Common myeloid progenitor, CD34-positive (primary cell): ENCODE results near the gene SLC27A1.

ENCODE experiments used
- CTCF ChIA-PET: fragments of 350-600 bp; sonication (Branson Sonifier 250); formaldehyde crosslinking; loops from one replicate; lab custom pipeline; 2021; ENCODE audit warnings: antibody characterized with exemption; lab: Charles Lee
- POLR2A ChIA-PET: fragments of 350-600 bp; sonication (Branson Sonifier 250); formaldehyde crosslinking; loops from one replicate; lab custom pipeline; 2021; ENCODE audit warnings: antibody characterized with exemption; lab: Charles Lee
- DNase-seq, 3 donors: peaks; one replicate each; pipeline versions ENCODE4 v3.0.0 to v3.0.0-alpha.2; 2013
- H3K27ac ChIP-seq, 2 experiments: 1 replicate in 1 of 2; 2 replicates in 1 of 2; pipeline ENCODE4 v1.7.0; 2013; ENCODE audit warnings: inconsistent platforms in 2 of 2, low read length in 2 of 2, mild to moderate bottlenecking in 2 of 2, low read depth in 1 of 2, moderate library complexity in 1 of 2; ENCODE audit not compliant: severe bottlenecking in 2 of 2, insufficient read depth in 1 of 2, poor library complexity in 1 of 2
- H3K27me3 ChIP-seq, 5 experiments: replicated peaks in 2 of 5; 1 replicate in 3 of 5; 2 replicates in 2 of 5; pipeline versions ENCODE4 v1.6.1 to v1.7.0; 2013; ENCODE audit warnings: low read length in 4 of 5, mild to moderate bottlenecking in 2 of 5, moderate library complexity in 2 of 5, inconsistent platforms in 1 of 5; ENCODE audit not compliant: insufficient read depth in 5 of 5, control insufficient read depth in 4 of 5
- H3K36me3 ChIP-seq, 4 experiments: 1 replicate in 2 of 4; 2 replicates in 2 of 4; pipeline versions ENCODE4 v1.6.1 to v1.7.0; 2013; ENCODE audit warnings: low read length in 3 of 4, control low read depth in 1 of 4, mild to moderate bottlenecking in 1 of 4; ENCODE audit not compliant: control insufficient read depth in 4 of 4, insufficient read depth in 4 of 4
- H3K4me1 ChIP-seq, 4 experiments: 1 replicate in 3 of 4; 2 replicates in 1 of 4; pipeline versions ENCODE4 v1.6.1 to v1.7.1; 2013; ENCODE audit warnings: low read length in 3 of 4, mild to moderate bottlenecking in 3 of 4, control low read depth in 1 of 4, inconsistent platforms in 1 of 4, moderate library complexity in 1 of 4; ENCODE audit not compliant: control insufficient read depth in 4 of 4, insufficient read depth in 4 of 4; ENCODE audit errors: control extremely low read depth in 1 of 4
- H3K4me3 ChIP-seq, 7 experiments: 1 replicate in 4 of 7; 2 replicates in 3 of 7; pipeline versions ENCODE4 v1.5.1 to v1.7.0; 2013; ENCODE audit warnings: mild to moderate bottlenecking in 7 of 7, low read length in 6 of 7, moderate library complexity in 6 of 7, inconsistent platforms in 2 of 7, low read depth in 2 of 7, control low read depth in 1 of 7; ENCODE audit not compliant: insufficient read depth in 4 of 7, control insufficient read depth in 1 of 7; ENCODE audit errors: extremely low read depth in 1 of 7
- H3K9me3 ChIP-seq, 5 experiments: 1 replicate in 4 of 5; 2 replicates in 1 of 5; pipeline versions ENCODE4 v1.6.1 to v1.7.1; 2013; ENCODE audit warnings: low read length in 4 of 5, mild to moderate bottlenecking in 2 of 5, inconsistent platforms in 1 of 5, low read depth in 1 of 5, moderate library complexity in 1 of 5; ENCODE audit not compliant: control insufficient read depth in 4 of 5, insufficient read depth in 2 of 5; ENCODE audit errors: control extremely low read depth in 1 of 5
- WGBS: methylation state at CpG from one replicate; pipeline ENCODE4 v1.1.5; 2013; ENCODE audit not compliant: insufficient coverage; 5-methylcytosine and 5-hydroxymethylcytosine counted together

SLC27A1 gene

GRCh38 chr19:17528610-17529009 is 58.3 kb downstream of the SLC27A1 start:
- no peak overlapping the region for H3K27ac ChIP-seq
- H3K4me3 ChIP-seq: no peak overlapping the region
- peaks cover 0 to 5% (median 4%) of the 10 kb centered on the region in 5 experiments for H3K9me3 ChIP-seq
- no peaks in the 10 kb centered on the region for H3K36me3 ChIP-seq
- DNase-seq: no peak
- no peaks in the 10 kb centered on the region for H3K27me3 ChIP-seq
- H3K4me1 ChIP-seq: peaks cover 0 to 33% (median 13%) of the 10 kb centered on the region in 4 experiments
- ChIA-PET POLR2A (no interaction called here), CTCF (interaction anchor here (1.4 to 1.5 kb wide), 2 partner anchors 28 to 44 kb away, joined by 5 read pairs; no protein-coding TSS in a partner anchor)
- 100% methylated on average over 1 of the region's 3 CpGs for whole genome bisulfite sequencing

DNA sequence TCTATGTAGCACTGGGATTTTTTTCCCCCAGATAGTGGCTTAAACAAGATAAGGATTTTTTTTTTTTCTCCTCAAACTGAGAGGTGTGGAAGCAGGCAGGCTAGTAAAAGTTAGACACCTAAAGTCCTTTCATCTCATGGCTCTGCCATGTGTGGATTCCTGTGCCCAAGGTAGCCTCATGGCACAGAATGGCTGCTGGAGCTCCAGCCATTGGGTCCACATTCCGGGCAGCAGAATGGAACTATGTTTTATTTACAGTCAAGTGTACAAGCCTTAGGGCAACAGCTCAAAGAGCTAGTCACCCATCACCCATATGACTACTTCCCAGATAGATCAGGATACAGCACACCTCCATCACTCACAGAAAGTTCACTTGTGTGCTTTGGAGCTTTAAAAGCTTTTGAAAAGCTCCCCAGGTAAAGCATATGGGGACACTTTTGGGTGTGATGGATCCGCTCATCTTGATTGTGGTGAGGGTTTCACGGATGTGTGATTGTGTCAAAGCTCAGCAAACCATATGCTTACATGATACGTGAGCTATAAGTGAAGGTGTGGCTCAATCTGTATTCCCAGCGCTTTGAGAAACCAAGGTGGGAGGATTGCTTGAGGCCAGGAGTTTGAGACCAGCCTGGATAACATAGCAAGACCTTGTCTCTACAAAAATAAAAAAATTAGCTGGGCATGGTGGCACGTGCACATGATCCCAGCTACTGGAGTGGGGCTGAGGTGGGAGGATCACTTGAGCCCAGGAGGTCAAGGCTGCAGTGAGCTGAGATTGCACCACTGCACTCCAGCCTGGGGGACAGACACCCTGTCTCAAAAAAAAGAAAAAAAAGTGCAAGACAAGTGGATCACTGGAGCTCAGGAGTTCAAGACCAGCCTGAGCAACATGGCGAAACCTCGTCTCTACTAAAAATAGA is 59.2 kb downstream of the SLC27A1 start:
- POLR2A ChIA-PET: interaction anchor here (1.2 kb wide), 1 partner anchor 29 kb away, joined by 5 read pairs; no protein-coding TSS in a partner anchor
- CTCF ChIA-PET: interaction anchor here (0.8 to 1.6 kb wide), 7 partner anchors 15 to 44 kb away, joined by 3 to 5 read pairs (median 4); no protein-coding TSS in a partner anchor
- no peak overlapping the region for H3K4me3 ChIP-seq
- H3K4me1 ChIP-seq: peaks cover 0 to 27% (median 6%) of the 10 kb centered on the region in 4 experiments
- DNase-seq: no peak
- H3K36me3 ChIP-seq: no peaks in the 10 kb centered on the region
- 93% methylated on average over 6 of the region's 8 CpGs for WGBS
- no peak overlapping the region for H3K27ac ChIP-seq
- no peaks in the 10 kb centered on the region for H3K27me3 ChIP-seq
- peaks cover 0 to 5% (median 4%) of the 10 kb centered on the region in 5 experiments for H3K9me3 ChIP-seq

DNA sequence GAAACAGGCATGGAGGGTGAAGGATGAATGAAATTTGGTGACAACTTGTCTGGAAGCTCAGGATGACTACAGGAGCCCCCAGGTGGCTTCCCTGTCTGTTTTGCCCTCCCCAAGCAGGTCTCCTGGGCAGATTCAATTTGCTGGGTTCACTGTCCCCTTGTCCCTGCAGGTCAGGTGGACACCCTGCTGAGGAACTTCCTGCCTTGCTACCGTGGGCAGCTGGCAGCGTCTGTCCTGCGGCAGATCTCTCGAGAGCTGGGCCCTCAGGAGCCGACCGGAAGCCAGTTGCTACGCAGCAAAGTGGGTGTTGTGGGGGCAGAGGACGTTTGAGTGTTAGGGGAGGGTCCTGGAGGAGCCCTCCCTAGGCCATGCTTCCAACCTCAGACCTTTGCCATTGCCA is 60.3 kb downstream of the SLC27A1 start:
- no peak overlapping the region for H3K27ac ChIP-seq

DNA sequence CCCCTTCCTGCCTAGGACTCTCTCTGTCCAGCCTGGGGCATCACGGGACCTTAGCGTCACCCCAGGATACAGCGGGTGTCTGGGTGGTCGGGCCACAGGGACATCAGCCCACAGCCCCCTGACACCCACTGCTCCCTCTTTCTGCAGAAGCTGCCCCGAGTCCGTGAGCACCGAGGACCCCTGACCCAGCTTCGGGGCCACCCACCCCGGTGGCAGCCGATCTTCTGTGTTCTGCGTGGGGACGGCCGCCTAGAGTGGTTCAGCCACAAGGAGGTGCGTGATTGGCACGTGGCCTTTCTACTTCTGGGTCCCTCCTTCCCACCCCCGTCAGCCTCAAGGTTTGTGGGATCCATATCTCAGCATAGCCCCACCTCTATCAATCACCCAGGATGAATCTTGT is 61.8 kb downstream of the SLC27A1 start:
- no peaks in the 10 kb centered on the region for H3K36me3 ChIP-seq
- CTCF ChIA-PET: no interaction called here
- DNase-seq: no peak
- H3K4me1 ChIP-seq: peaks cover 0 to 15% (median 2%) of the 10 kb centered on the region in 4 experiments
- H3K27ac ChIP-seq: no peak overlapping the region
- H3K9me3 ChIP-seq: peaks cover 0 to 5% (median 4%) of the 10 kb centered on the region in 5 experiments
- WGBS: 96% methylated on average over 16 of the region's 16 CpGs
- POLR2A ChIA-PET: no interaction called here
- no peaks in the 10 kb centered on the region for H3K27me3 ChIP-seq
- no peak overlapping the region for H3K4me3 ChIP-seq

More for the DNA sequence above, 60.3 kb downstream of the SLC27A1 start:
- no peaks in the 10 kb centered on the region for H3K27me3 ChIP-seq
- WGBS: 69% methylated on average over 3 of the region's 8 CpGs
- no peak for DNase-seq
- H3K4me3 ChIP-seq: no peak overlapping the region
- no peaks in the 10 kb centered on the region for H3K36me3 ChIP-seq
- peaks cover 0 to 23% (median 5%) of the 10 kb centered on the region in 4 experiments for H3K4me1 ChIP-seq
- ChIA-PET CTCF (interaction anchor here (1.2 to 1.6 kb wide), 2 partner anchors 16 to 19 kb away, joined by 3 to 4 read pairs; no protein-coding TSS in a partner anchor), POLR2A (interaction anchor here (1.2 kb wide), 1 partner anchor 30 kb away, joined by 5 read pairs; no protein-coding TSS in a partner anchor)
- peaks cover 0 to 5% (median 4%) of the 10 kb centered on the region in 5 experiments for H3K9me3 ChIP-seq

GRCh38 chr19:17532557-17532956 is 62.2 kb downstream of the SLC27A1 start:
- Histone ChIP-seq H3K4me3 (no peak overlapping the region), H3K4me1 (peaks cover 0 to 11% (median 2%) of the 10 kb centered on the region in 4 experiments), H3K36me3 (no peaks in the 10 kb centered on the region), H3K27me3 (no peaks in the 10 kb centered on the region), H3K27ac (no peak overlapping the region), H3K9me3 (peaks cover 0 to 5% (median 4%) of the 10 kb centered on the region in 5 experiments)
- no peak for DNase-seq
- WGBS: 90% methylated on average over 7 of the region's 7 CpGs
- POLR2A ChIA-PET: no interaction called here
- CTCF ChIA-PET: no interaction called here

DNA sequence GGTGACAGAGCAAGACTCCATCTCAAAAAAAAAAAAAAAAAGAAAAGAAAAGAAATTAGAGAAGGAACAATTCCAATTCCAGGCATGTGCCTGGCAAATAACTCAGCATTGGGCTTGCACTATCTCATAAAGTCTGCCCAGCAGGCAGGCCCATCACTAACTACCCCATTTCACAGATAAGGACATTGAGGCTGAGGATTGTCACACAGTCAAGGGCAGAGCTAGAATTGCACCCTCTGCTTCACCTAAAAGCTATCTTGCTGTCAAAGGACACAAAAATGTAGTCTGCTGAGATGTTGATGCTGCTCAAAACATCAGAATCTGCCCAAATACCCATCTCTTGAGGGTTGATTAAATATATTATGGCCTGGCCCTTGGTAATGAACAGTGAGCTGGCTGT is 64.4 kb downstream of the SLC27A1 start:
- Histone ChIP-seq H3K36me3 (no peaks in the 10 kb centered on the region), H3K4me3 (no peak overlapping the region), H3K27ac (no peak overlapping the region), H3K9me3 (no peaks in the 10 kb centered on the region), H3K4me1 (peaks cover 0 to 22% (median 14%) of the 10 kb centered on the region in 4 experiments), H3K27me3 (no peaks in the 10 kb centered on the region)
- ChIA-PET POLR2A (no interaction called here), CTCF (interaction anchor here (4.2 kb wide), 1 partner anchor 11 kb away, joined by 16 read pairs; no protein-coding TSS in a partner anchor)
- no peak for DNase-seq
